BJ (cell line): ENCODE data around the gene RNFT2. TPM values are rescaled to one million over a fixed set of nuclear protein-coding genes. Genes with fewer than 3 reads are reported as not detected.

Experiments used
- CTCF ChIA-PET: fragments of 350-600 bp; formaldehyde crosslinking; extraction: SDS; loops from one replicate; lab custom pipeline; 2021; ENCODE audit warnings: antibody characterized with exemption, inconsistent platforms; lab: Yijun Ruan, JAX
- POLR2A ChIA-PET: fragments of 300-600 bp; sonication (Branson Sonifier 250); formaldehyde crosslinking; extraction: SDS; loops from one replicate; lab custom pipeline; 2021; ENCODE audit warnings: antibody characterized with exemption; lab: Charles Lee
- DNase-seq: peaks from one replicate; pipeline ENCODE4 v3.0.0-alpha.2; 2011; ENCODE audit warnings: low read depth
- H3K27me3 ChIP-seq: 2 replicates; pipeline ENCODE4 v1.6.0; 2011; ENCODE audit warnings: low read length; ENCODE audit not compliant: control insufficient read depth, insufficient read depth
- H3K36me3 ChIP-seq: 2 replicates; pipeline ENCODE4 v1.5.1; 2011; ENCODE audit warnings: low read length; ENCODE audit not compliant: control insufficient read depth, insufficient read depth
- H3K4me3 ChIP-seq: 2 replicates; pipeline ENCODE4 v1.5.1; 2011; ENCODE audit warnings: low read depth, mild to moderate bottlenecking, control low read depth, low read length
- polyA plus RNA-seq: library from polyadenylated mRNA; depleted of rRNA; stranded (reverse); fragments of >200 nt; gene quantifications from 2 replicates; pipeline ENCODE4 v1.2.3, GENCODE V29; 2011
- TF ChIP-seq, protein P1 (sequence below): IDR thresholded peaks from 2 replicates; pipeline ENCODE4 v1.5.1; 2011; ENCODE audit warnings: low read depth, mild to moderate bottlenecking, control low read depth, inconsistent platforms, low read length, moderate library complexity; ENCODE audit not compliant: insufficient read depth

The RNFT2 gene
- polyA plus RNA-seq, 1 experiment: 1.2 TPM

DNA sequence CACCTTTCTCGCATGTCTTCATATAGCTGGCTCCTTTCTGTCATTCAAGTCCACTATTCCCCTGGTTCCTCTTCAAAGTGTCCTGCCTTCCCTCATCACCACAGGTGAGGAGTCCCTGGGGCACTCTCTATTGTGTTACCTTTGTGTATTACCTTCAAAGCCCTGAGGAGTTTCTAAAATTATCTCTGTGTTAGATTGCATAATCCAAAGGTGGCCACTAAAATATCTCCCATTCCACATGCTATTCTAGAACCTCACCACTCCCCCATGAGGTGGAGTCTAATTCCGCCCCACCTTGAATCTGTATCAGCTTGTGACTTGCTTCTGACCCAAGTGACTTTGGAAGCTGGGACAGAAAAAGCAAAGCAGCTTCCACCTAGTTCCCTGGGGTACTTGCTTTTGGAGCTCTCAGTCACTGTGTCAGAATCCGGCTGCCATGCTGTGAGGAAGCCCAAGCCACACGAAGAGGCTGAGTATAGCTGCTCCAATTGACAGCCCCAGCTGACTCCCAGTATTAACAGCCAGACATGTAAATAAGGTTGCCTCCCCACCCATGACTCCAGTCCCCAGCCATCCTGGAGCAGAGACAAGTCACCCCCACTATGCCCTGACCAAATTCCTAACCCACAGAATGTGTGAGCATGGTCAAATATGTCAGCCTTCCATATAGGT is 136.3 kb downstream of the RNFT2 start:
- ChIA-PET POLR2A (no interaction called here), CTCF (interaction anchor here (1.2 to 1.3 kb wide), 2 partner anchors 10 to 11 kb away, joined by 3 to 4 read pairs; no protein-coding TSS in a partner anchor)
- no peaks in the 10 kb centered on the region for H3K36me3 ChIP-seq
- no peak overlapping the region for H3K4me3 ChIP-seq
- TF ChIP-seq, protein P1, sequence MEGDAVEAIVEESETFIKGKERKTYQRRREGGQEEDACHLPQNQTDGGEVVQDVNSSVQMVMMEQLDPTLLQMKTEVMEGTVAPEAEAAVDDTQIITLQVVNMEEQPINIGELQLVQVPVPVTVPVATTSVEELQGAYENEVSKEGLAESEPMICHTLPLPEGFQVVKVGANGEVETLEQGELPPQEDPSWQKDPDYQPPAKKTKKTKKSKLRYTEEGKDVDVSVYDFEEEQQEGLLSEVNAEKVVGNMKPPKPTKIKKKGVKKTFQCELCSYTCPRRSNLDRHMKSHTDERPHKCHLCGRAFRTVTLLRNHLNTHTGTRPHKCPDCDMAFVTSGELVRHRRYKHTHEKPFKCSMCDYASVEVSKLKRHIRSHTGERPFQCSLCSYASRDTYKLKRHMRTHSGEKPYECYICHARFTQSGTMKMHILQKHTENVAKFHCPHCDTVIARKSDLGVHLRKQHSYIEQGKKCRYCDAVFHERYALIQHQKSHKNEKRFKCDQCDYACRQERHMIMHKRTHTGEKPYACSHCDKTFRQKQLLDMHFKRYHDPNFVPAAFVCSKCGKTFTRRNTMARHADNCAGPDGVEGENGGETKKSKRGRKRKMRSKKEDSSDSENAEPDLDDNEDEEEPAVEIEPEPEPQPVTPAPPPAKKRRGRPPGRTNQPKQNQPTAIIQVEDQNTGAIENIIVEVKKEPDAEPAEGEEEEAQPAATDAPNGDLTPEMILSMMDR: no peak
- peaks cover 27% of the 10 kb centered on the region for H3K27me3 ChIP-seq
- no peak for DNase-seq

DNA sequence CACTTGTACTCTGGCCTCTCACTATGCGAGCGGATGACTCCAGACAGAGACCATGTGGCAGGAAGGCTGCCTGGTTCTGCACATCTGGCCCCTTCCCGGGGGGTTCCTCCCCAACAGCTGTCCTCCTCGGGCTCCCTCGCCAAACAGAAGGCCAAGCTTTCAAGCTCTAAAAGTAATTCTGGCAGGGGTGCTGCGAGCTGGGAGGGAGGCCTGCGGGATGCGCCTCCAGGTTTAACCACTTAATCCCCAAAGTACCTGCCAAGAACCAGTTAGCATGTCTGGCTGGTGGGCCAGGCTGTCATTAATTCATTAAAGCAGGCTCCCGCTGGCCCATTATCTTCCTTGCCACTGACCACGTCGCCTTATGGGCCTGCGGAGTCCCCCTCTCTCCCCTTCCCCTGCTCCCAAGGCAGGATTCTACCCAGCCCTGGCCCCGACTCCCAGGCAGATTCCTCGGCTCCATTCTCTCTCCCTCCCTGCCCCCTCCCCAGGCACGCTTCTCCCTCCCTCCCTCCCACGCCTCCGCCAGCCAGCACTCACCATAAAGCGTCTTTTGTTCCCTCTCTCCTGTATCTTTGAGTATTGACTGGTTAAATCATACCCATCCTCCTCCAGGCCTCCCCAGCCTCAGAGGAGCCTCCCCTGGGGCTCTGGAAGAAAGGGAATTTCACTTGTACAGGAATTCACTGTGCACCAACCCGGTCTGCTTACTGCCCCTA is 138.2 kb downstream of the RNFT2 start:
- TF ChIP-seq, protein P1: no peak
- no peak for DNase-seq
- ChIA-PET POLR2A (no interaction called here), CTCF (no interaction called here)
- Histone ChIP-seq H3K36me3 (no peaks in the 10 kb centered on the region), H3K27me3 (peaks cover 39% of the 10 kb centered on the region), H3K4me3 (no peak overlapping the region)

DNA sequence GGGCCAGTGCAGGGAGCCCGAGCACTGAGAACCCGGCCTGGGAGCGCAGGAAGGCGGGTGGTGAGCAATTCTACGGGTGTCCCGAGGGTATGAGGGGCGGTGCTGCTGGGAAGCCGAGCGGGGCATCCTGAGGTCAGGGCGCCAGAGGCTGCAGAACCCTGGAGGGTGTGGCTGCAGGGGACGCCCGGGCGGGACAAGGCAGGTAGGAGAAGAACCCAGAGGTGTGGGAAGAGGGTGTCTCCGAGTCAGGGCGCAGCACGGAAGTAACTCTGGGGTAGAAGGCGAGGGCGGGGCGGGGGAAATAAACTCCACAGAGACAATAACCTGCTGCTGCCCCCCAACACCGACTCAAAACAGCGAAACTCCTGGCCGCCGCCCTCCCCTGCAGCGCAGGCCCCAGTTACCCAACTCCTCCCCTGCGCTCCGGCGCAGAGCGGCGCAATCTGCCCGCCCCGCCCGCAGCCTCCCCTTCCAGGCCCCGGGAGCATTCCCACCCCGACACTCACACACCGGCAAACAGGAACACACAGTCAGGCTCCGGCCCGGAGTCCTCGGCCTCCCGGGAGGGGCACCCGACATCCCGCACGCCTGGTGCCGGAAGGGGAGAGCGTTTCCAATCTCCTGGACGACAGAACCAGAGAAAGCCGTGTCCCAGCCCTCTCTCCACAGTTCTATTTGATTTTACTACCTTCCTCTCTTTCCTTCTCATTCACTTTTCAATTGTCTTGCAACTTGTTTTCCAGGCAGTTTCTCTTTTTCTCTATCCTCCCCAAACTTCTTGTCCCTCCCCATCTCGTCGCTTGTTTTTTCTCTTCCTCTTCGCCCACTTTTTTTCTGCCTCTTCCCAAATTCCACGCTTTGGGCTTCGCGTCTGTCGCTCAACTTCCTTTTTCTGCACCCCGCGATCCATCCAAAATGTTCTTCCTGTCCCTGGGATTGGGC is 140.7 kb downstream of the RNFT2 start:
- DNase-seq: no peak
- no peaks in the 10 kb centered on the region for H3K36me3 ChIP-seq
- peak overlapping the region; percentile 31 for H3K4me3 ChIP-seq
- CTCF ChIA-PET: interaction anchor here (1.5 to 3.8 kb wide), 2 partner anchors 16 to 169 kb away, joined by 3 to 23 read pairs; no protein-coding TSS in a partner anchor
- TF ChIP-seq, protein P1: no peak
- POLR2A ChIA-PET: no interaction called here
- H3K27me3 ChIP-seq: peaks cover 55% of the 10 kb centered on the region

DNA sequence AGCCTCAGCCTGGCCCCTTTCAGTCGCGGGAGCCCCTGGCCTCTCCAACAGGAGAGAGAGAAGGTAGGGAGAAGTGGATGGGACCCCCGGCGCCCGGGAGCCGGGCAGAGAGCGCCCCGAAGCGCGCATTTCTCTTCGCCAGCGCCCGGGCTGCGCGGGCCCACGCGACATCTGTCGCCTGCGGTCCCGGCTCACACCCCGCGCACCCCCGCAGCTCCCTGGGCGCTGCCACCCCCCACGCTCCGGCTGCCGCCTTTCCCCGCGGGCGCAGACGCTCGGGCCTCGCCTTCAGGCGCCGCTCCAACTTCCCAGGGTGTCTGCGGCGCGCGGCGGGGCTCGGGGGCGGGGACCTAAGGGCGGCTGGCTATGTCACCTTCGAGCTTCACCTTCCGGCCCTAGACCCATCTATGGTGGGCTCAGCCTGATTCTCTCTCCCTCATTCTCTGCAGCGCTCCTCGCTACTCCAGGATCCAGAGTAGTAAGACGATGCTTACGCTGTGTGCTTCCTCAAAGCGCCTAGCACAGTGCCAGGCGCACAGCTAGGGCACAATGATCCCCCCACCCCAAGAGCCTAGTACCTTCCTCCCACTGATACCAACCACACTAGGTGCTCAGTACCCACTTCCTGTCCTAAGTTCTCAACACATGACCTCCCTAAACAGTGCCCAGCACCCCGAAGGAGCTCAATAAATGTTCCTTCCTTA is 141.5 kb downstream of the RNFT2 start:
- DNase-seq: no peak
- POLR2A ChIA-PET: no interaction called here
- TF ChIP-seq, protein P1: no peak

More for the DNA sequence above, 141.5 kb downstream of the RNFT2 start:
- Histone ChIP-seq H3K27me3 (peaks cover 51% of the 10 kb centered on the region), H3K4me3 (0 out of 2 replicates have a peak overlapping the region, but pooled peaks have one; percentile 8), H3K36me3 (no peaks in the 10 kb centered on the region)
- CTCF ChIA-PET: interaction anchor here (1.1 to 3.8 kb wide), 6 partner anchors 9 to 175 kb away, joined by 3 to 55 read pairs (median 6); no protein-coding TSS in a partner anchor
